Large intestine (tissue), 3 donors: Measurements from ENCODE around the gene DENND1C. TPM values are rescaled to one million over a fixed set of nuclear protein-coding genes. Genes with fewer than 3 reads are reported as not detected.
A peak's percentile ranks its signal among the peaks of the same experiment; 100 is the strongest.

ENCODE experiments used
- DNase-seq, 2 donors: peaks; one replicate each; pipeline versions ENCODE4 v3.0.0 to v3.0.0-alpha.2; 2013
- H3K27ac ChIP-seq: one replicate; pipeline ENCODE4 v1.5.1; 2013; ENCODE audit warnings: low read length
- H3K27me3 ChIP-seq: 2 replicates; pipeline ENCODE4 v1.6.1; 2013; ENCODE audit warnings: low read length; ENCODE audit not compliant: control insufficient read depth, insufficient read depth
- H3K36me3 ChIP-seq: 2 replicates; pipeline ENCODE4 v1.6.1; 2013; ENCODE audit warnings: low read length; ENCODE audit not compliant: control insufficient read depth, insufficient read depth
- H3K4me1 ChIP-seq: one replicate; pipeline ENCODE4 v1.6.1; 2013; ENCODE audit warnings: low read length; ENCODE audit not compliant: control insufficient read depth, insufficient read depth
- H3K4me3 ChIP-seq: one replicate; pipeline ENCODE4 v1.5.1; 2013; ENCODE audit warnings: low read length
- H3K9me3 ChIP-seq: one replicate; pipeline ENCODE4 v1.6.1; 2013; ENCODE audit warnings: mild to moderate bottlenecking, low read depth, low read length, moderate library complexity; ENCODE audit not compliant: control insufficient read depth
- WGBS: methylation state at CpG from one replicate; pipeline ENCODE4 v1.1.5; 2013; ENCODE audit warnings: low lambda C conversion rate; ENCODE audit not compliant: insufficient coverage; 5-methylcytosine and 5-hydroxymethylcytosine counted together
- polyA plus RNA-seq: library from polyadenylated mRNA; unstranded; fragments of 120-200 nt; gene quantifications from one replicate; pipeline ENCODE4 v1.2.1, GENCODE V29; 2013

DENND1C gene
- polyA plus RNA-seq, 1 donor = 40.4 TPM

GRCh38 chr19:6491802-6492592 is 10.4 kb upstream of the DENND1C start:
- no peak overlapping the region for H3K4me3 ChIP-seq
- peaks cover 3% of the 10 kb centered on the region for H3K27me3 ChIP-seq
- no peaks in the 10 kb centered on the region for H3K36me3 ChIP-seq
- no peak overlapping the region for H3K27ac ChIP-seq
- no peaks in the 10 kb centered on the region for H3K4me1 ChIP-seq
- no peak for DNase-seq
- H3K9me3 ChIP-seq = no peaks in the 10 kb centered on the region
- WGBS = 100% methylated on average over 1 of the region's 4 CpGs

DNA sequence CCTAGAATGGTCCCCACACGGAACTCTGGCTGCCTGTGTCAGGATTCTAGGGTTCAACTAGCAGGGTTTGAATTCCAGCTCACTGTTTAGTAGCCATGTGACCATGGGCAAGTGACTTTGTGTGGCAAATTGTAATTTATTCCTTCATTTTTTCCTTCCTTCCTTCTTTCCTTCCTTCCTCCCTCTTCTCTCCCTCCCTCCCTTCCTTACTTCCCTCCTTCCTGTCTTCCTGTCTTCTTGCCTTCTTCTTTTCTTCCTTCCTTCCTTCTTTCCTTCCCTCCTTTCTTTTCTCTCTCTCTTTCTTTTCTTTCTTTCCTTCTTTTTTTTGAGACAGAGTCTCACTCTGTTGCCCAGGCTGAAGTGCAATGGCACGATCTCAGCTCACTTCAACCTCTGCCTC is 8.5 kb upstream of the DENND1C start:
- Histone ChIP-seq H3K9me3 (no peaks in the 10 kb centered on the region), H3K27me3 (peaks cover 3% of the 10 kb centered on the region), H3K36me3 (no peaks in the 10 kb centered on the region), H3K4me3 (no peak overlapping the region), H3K27ac (no peak overlapping the region), H3K4me1 (no peaks in the 10 kb centered on the region)
- WGBS = 60% methylated on average over 1 of the region's 2 CpGs
- DNase-seq = no peak

DNA sequence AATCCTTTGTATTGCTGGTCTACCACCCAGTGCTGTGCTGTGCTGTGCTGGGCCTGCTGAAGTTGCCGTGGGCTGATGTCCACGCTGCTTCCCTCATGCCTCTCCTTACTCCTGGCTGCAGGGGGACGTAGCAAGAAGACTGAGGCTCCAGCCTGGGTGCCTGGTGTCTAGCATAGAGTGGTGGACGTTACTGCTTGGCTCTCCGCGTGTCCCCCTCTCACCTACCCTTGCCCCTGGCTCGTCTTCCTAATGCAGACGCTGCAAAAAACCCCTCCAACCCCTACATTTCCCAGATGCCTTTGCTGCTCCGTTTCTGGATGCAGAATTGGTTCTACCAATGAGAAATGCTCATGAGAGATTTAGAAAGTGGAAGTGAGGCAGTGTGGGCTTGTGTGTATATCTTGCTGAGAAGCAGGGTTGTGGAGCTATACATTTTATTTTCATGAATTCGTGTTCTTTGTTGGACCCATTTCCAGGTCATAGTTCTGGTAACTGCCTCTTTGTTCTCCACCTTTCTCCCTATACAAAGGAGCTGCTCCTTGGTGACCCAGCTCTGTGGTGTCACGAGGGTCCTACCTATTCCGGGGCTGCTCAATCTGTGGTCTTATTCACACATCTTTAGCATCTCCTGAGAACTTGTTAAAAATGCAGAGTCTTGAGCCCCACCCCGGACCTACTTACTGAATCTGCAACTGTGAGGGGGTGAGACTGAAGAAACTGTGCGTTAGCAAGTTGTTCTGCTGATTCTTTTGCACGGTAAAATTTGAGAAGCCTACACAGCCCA is 7.9 kb upstream of the DENND1C start:
- no peaks in the 10 kb centered on the region for H3K36me3 ChIP-seq
- H3K4me3 ChIP-seq = no peak overlapping the region
- no peaks in the 10 kb centered on the region for H3K4me1 ChIP-seq
- WGBS = 65% methylated on average over 2 of the region's 15 CpGs
- no peaks in the 10 kb centered on the region for H3K9me3 ChIP-seq
- peaks cover 3% of the 10 kb centered on the region for H3K27me3 ChIP-seq
- no peak for DNase-seq
- no peak overlapping the region for H3K27ac ChIP-seq

DNA sequence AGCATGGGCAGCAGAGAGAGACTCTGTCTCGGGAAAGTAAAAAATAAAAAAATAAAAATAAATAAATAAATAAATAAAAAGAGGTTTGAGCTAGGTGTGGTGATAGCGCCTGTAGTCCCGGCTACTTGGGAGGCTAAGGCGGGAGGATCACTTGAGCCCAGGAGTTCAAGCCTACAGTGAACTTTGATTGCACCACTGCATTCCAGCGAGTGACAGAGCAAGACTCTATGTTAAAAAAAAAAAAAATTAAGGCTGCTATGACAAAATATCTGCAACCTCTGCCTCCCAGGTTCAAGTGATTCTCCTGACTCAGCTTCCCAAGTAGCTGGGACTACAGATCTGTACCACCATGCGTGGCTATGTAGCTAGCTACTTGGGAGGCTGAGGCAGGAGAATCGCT is 3.2 kb upstream of the DENND1C start:
- 83% methylated on average over 4 of the region's 7 CpGs for WGBS
- H3K36me3 ChIP-seq = no peaks in the 10 kb centered on the region
- no peak for DNase-seq
- no peaks in the 10 kb centered on the region for H3K9me3 ChIP-seq
- no peak overlapping the region for H3K4me3 ChIP-seq
- no peak overlapping the region for H3K27ac ChIP-seq
- H3K27me3 ChIP-seq = peaks cover under 1% of the 10 kb centered on the region
- no peaks in the 10 kb centered on the region for H3K4me1 ChIP-seq

GRCh38 chr19:6484230-6484629 is 2.6 kb upstream of the DENND1C start:
- no peak overlapping the region for H3K4me3 ChIP-seq
- H3K27me3 ChIP-seq = no peaks in the 10 kb centered on the region
- no CpG with 5 or more reads among the region's 8 CpGs for WGBS
- no peak overlapping the region for H3K27ac ChIP-seq
- H3K9me3 ChIP-seq = no peaks in the 10 kb centered on the region
- H3K4me1 ChIP-seq = no peaks in the 10 kb centered on the region
- DNase-seq = no peak
- H3K36me3 ChIP-seq = no peaks in the 10 kb centered on the region

DNA sequence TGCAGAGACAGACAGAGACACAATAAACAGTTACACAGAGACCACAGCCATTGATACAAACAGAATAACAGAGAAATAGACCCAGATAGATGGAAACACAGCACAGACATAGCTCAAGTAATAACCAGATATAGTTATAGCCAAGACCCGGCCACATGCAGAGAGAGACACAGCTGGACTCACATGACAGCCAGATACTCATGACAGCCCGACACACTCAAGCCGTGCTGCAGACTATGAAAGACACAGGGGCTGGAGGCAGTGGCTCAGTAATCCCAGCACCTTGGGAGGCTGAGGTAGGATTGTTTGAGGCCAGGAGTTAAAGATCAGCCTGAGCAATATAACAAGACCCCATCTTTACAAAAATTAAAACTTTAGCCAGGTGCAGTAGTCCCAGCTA is 1.6 kb upstream of the DENND1C start:
- H3K4me3 ChIP-seq = no peak overlapping the region
- no peaks in the 10 kb centered on the region for H3K9me3 ChIP-seq
- H3K27me3 ChIP-seq = no peaks in the 10 kb centered on the region
- no peaks in the 10 kb centered on the region for H3K36me3 ChIP-seq
- no CpG with 5 or more reads among the region's 3 CpGs for WGBS
- H3K27ac ChIP-seq = no peak overlapping the region
- no peaks in the 10 kb centered on the region for H3K4me1 ChIP-seq
- no peak for DNase-seq

DNA sequence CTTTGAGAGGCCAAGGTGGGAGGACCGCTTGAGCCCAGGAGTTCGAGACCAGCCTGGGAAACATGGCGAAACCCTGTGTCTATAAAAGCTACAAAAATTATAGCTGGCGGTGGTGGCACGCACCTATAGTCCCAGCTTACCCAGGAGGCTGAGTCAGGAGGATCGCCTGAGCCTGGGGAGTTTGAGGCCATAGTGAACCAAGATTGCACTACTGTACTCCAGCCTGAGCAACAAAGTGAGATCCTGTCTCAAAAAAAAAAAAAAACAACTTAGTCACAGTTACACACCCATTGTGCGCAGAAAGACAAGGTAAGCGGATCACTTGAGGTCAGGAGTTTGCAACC is 728 bp upstream of the DENND1C start:
- Histone ChIP-seq H3K27me3 (no peaks in the 10 kb centered on the region), H3K4me3 (no peak overlapping the region), H3K27ac (no peak overlapping the region), H3K4me1 (no peaks in the 10 kb centered on the region), H3K36me3 (no peaks in the 10 kb centered on the region), H3K9me3 (no peaks in the 10 kb centered on the region)
- no peak for DNase-seq
- no CpG with 5 or more reads among the region's 8 CpGs for WGBS

DNA sequence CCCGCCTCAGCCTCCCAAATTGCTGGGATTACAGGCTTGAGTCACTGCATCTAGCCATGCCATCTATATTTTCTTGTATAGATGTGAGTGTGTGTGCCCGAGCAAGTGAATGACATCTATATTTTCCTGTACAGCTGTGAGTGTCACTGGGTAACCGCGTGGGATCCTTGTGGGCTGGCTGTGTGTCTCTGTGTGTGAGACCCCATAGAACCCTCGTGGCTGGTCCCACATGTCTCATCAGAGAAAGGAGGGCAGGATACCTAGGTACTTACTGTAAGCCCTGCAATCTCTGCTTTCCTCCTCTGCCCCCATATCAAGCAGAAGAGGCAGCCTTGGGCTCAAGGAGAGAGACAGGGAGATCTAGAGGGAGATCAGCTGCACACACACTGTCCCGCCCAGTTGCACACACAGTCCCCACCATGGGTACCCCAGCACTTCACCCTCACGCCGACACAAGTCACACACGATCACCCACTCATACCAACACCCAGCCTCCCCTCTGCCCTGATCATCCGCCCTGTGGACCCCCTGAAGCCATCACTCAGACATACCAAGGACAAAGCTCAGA is 655 bp downstream of the DENND1C start:
- H3K27me3 ChIP-seq = peaks cover 8% of the 10 kb centered on the region
- no CpG with 5 or more reads among the region's 10 CpGs for WGBS
- no peak overlapping the region for H3K27ac ChIP-seq
- H3K9me3 ChIP-seq = no peaks in the 10 kb centered on the region
- H3K4me3 ChIP-seq = peak overlapping the region; percentile 4
- H3K36me3 ChIP-seq = no peaks in the 10 kb centered on the region
- H3K4me1 ChIP-seq = peaks cover 10% of the 10 kb centered on the region
- no peak for DNase-seq

- H3K27me3 ChIP-seq = peaks cover 15% of the 10 kb centered on the region
- WGBS = no CpG with 5 or more reads among the region's 7 CpGs
- H3K9me3 ChIP-seq = no peaks in the 10 kb centered on the region
- peaks cover 16% of the 10 kb centered on the region for H3K4me1 ChIP-seq
- no peak overlapping the region for H3K27ac ChIP-seq
- no peak overlapping the region for H3K4me3 ChIP-seq
- H3K36me3 ChIP-seq = no peaks in the 10 kb centered on the region
- no peak for DNase-seq
Measured at GRCh38 chr19:6479836-6480398, 1.7 kb downstream of the DENND1C start.

- peaks cover 15% of the 10 kb centered on the region for H3K27me3 ChIP-seq
Measured at GRCh38 chr19:6478815-6479214, 2.8 kb downstream of the DENND1C start.

More at GRCh38 chr19:6478815-6479214, 2.8 kb downstream of the DENND1C start:
- H3K4me1 ChIP-seq = peaks cover 23% of the 10 kb centered on the region
- H3K9me3 ChIP-seq = no peaks in the 10 kb centered on the region
- DNase-seq = no peak
- H3K4me3 ChIP-seq = no peak overlapping the region
- no peaks in the 10 kb centered on the region for H3K36me3 ChIP-seq
- H3K27ac ChIP-seq = no peak overlapping the region
- WGBS = no CpG with 5 or more reads among the region's 13 CpGs
